ENCODE results near the gene SLC22A17.

SLC22A17 gene

GRCh38 chr14:23380976-23381375 is 28.3 kb upstream of the SLC22A17 start:
- DNase-seq = no peak

- DNase-seq = no peak
Observed at GRCh38 chr14:23380197-23380914, 27.7 kb upstream of the SLC22A17 start.

DNA sequence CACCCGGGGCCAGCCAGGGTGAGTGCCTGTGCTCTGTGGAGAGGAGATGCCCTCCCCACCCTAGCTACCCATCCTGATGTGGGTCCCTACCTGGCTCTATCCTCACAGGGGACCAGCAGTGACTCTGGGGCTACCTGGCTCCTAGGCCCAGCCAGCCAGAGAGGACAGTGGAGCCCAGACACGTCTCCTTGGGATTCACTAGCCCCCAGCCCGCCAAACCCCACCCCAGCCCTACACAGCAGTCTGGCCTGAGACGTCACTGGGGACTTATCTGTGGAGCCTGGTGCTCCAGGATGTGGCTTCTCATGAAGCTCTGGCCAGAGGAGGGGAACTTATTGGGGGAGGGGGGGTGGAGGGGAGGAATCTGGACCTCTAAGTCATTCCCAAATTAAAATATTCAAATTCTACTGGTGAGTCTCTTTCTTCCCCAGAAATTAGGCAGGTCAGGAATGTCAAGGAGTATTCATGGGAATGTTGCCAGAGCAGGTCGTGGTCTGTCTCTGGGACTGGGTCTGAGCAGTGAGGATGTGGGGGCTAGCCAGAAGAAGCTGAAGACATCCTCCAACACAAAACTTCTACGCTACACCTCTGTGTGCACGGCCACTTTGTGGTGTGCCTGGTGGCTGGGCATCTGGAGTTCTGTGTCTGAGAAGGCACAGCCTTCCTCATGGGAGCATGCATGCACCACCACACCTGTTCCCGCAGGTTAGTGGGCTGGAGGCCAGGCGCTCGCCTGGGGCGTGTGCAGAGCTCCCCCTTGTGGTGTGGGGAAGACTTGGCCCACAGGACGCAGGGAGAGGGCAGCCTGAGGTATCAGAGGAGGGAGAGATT is 26.9 kb upstream of the SLC22A17 start:
- DNase-seq = peak; percentile 72

- no peak for DNase-seq
Observed at GRCh38 chr14:23378612-23379220, 26.0 kb upstream of the SLC22A17 start.

DNA sequence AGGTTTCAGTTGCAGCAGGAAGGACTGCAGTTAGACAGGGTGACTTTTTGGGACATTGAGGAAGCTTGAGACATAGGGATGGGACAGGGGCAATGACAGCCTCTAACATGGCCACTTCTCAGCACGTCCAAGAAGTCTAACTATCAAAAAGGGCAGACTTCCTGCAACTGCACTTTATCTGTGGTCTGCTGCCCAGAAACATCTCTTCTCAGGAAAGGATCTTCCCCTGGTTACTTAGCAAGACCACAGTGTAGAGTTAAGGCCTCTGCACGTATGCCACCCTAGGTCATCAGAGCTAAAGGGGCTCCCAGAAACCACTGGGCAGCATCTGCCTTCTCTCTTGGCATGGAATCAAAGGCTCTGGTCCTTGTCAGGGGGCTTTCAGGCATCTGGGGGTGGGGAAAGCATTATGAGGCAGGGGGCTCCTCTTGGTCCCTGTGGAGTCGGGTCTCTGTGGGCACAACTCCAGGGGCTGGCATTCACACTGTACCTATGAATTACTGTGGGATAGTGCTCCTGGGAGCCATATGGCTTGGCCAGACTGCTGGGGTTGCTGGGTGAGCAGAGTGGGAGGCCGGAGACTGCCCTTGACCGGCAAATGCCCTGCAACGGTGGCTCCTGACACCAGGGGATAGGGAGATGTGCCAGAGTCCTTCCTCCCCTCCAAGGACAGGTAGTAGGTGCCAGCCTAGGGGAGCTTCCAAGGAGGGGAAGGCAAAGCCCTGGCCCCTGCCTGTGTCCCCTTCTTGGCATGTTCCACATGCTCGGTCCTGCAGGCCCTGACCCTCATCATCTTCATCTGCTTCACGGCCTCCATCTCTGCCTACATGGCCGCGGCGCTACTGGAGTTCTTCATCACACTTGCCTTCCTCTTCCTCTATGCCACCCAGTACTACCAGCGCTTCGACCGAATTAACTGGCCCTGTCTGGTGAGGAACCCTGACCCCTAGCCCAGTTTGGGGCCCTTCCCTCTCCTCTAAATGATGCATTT is 25.2 kb upstream of the SLC22A17 start:
- no peak for DNase-seq

GRCh38 chr14:23377198-23377550 is 24.5 kb upstream of the SLC22A17 start:
- DNase-seq = no peak

GRCh38 chr14:23376482-23377197 is 24.0 kb upstream of the SLC22A17 start, which contains the start of gene CMTM5:
Gene CMTM5 (plus strand): TSS chr14:23377046. CDS start chr14:23377252, 206 bp downstream.
- DNase-seq = no peak

- DNase-seq = no peak
Observed at GRCh38 chr14:23375527-23376251, 23.0 kb upstream of the SLC22A17 start.

GRCh38 chr14:23373041-23373440 is 20.4 kb upstream of the SLC22A17 start:
- no peak for DNase-seq

- no peak for DNase-seq
Observed at GRCh38 chr14:23372509-23372908, 19.8 kb upstream of the SLC22A17 start, which contains the start of gene IL25. Gene IL25 (plus strand): TSS chr14:23372809.

DNA sequence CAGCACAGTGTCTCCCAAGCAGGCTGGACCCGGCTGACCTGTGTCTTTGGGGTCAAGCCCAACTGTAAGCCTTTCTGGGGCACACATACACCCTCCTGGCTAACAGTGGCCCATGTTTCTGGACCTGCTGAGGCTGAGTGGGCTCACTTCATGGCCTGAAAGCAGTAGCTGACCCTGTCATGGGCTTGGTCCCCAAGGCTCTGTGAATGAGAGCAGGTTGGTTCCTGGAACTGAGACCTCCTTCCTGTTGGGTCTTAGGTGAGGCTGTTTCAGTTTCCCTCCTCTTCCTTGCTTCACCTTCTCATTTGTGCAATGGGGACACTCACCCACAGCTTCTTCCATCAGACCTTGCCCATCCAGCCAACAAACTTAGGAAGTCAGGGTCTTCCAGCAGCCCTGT is 19.2 kb upstream of the SLC22A17 start:
- no peak for DNase-seq

GRCh38 chr14:23370221-23370620 is 17.5 kb upstream of the SLC22A17 start:
- DNase-seq = no peak

DNA sequence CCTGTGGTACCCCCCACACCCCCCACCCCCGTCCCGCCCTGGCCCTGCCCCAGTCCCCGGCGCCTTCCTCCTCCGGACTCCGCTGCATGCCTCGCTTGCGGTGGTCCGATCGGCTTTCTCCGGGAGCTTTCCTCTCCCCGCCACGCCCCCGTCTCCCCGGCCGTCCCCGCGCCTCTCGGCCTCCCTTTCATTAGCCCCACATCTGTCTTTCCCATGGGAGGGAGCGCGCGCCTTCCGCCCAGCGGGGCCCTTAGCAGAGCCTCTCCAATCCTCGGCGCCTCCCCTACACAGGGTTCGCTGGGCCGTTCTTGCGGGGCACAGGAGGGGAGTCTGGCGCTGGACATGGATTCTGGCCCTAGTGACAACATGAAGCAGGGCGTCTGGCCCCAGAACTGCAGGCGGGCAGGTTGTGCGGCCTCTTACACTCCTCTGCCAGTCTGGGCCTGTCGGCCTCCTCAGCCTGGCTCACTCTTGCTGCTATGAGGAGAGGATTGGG is 13.8 kb upstream of the SLC22A17 start:
- DNase-seq = peak; percentile 78

- DNase-seq = peak; percentile 89
Observed at GRCh38 chr14:23365732-23366425, 13.2 kb upstream of the SLC22A17 start.

DNA sequence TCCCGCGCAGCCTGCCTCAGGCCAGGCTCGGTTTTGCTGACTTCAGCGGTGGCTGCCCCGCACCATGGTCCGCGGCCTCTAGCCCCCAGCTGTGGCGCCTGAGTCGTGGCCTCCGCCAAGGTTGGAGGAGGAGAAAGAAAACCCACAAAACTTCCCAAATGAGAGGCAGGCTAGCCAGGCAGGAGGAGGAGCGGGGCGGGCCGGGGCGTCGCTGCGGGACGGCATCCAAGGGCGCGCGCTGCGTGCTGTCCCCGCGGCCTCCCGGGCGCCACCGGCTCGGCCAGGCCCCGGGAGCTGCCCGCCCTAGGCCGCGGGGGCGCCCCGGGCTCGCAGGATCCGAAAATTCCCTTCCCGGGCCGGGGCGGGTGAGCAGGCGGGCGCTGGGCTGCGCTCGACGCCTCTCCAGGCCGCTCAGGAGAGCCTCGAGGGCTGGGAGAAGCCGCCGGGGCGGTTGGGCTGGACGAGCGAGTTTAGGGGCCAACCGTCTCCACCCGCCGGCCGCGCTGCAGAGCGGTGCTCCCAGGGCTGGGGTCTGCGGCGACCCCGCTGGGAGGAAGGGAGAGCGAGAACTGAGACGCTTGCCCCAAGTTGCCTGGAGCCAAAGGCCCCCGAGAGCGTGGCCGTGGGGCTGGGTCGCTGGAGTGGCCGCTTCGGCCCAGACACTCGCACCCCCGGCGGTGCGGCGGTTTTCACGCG is 12.5 kb upstream of the SLC22A17 start, which contains the start of gene EFS:
Gene EFS (minus strand): TSS at position 137 of the 696 bp plus-strand sequence. CDS start 147 bp downstream, outside the sequence.
- no peak for DNase-seq

- DNase-seq = peak; percentile 97
Observed at GRCh38 chr14:23364164-23365035, 11.7 kb upstream of the SLC22A17 start.

DNA sequence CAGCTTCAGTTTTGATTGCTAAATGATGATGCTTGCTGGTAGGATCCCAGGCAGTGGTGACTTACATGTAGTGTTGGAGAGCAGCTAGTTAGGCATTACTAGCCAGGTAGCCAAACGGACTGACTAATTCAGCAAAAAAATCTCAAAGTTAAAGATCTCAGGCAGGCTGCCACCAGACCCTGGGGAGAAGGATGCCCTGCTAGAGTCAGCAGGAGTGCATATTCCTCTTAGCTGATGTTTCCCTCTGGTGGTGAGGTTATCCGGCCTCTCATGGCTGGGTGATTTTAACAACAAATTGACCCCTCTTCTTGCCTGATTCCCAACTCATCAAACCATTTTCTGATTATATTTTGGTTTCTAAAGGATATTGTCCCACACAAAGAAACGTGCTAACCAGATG is 9.5 kb upstream of the SLC22A17 start:
- no peak for DNase-seq

GRCh38 chr14:23361763-23362162 is 9.1 kb upstream of the SLC22A17 start:
- no peak for DNase-seq

Measured in DMS79 (cell line).